ENCODE data around the gene PRXL2B.

Gene PRXL2B

GRCh38 chr1:2582391-2582790, 4.2 kb upstream of the PRXL2B start:
- Histone ChIP-seq H2BK12ac (ENCODE audit: low read length in 2 of 2) (no peak overlapping the region), H2BK5ac (ENCODE audit: low read depth, low read length, poor library complexity, severe bottlenecking) (no peak overlapping the region), H3K4me1 (ENCODE audit: control insufficient read depth, insufficient read depth, low read depth, low read length) (peaks cover 16% of the 10 kb centered on the region), H3K14ac (ENCODE audit: low read length in 2 of 2) (no peak overlapping the region), H4K91ac (ENCODE audit: low read length) (no peak overlapping the region), H3K4me2 (ENCODE audit: low read length, poor library complexity, severe bottlenecking) (no peak overlapping the region), H3K23ac (ENCODE audit: low read length in 2 of 2) (no peak overlapping the region), H3K79me1 (replicated peaks; ENCODE audit: low read length, poor library complexity, severe bottlenecking) (peaks cover 6% of the 10 kb centered on the region), H3K18ac (ENCODE audit: low read depth in 1 of 2, low read length in 2 of 2) (no peak overlapping the region), H4K8ac (ENCODE audit: low read length) (peak overlapping the region; percentile 14), H3K36me3 (ENCODE audit: control insufficient read depth in 1 of 2, insufficient read depth in 2 of 2, low read depth in 1 of 2, low read length in 2 of 2) (no peaks in the 10 kb centered on the region), H3K4ac (ENCODE audit: low read depth in 1 of 2, low read length in 2 of 2) (no peak overlapping the region), H3K4me3 (ENCODE audit: insufficient read depth in 1 of 2, low read depth in 1 of 2, low read length in 2 of 2) (no peak overlapping the region), H3K9ac (ENCODE audit: low read length) (no peak overlapping the region), H2AFZ (ENCODE audit: low read depth, low read length) (no peak overlapping the region), H2BK120ac (ENCODE audit: low read depth, low read length) (no peak overlapping the region), H3K9me3 (ENCODE audit: control insufficient read depth, low read length) (no peaks in the 10 kb centered on the region), H2BK15ac (ENCODE audit: low read depth, poor library complexity, severe bottlenecking) (no peak overlapping the region), H2AK5ac (ENCODE audit: low read length, severe bottlenecking) (no peak overlapping the region), H3K27ac (ENCODE audit: low read length, poor library complexity, severe bottlenecking) (no peak overlapping the region), H3K27me3 (ENCODE audit: control insufficient read depth in 1 of 2, insufficient read depth in 1 of 2, low read length in 2 of 2) (peaks cover 0 to 2% of the 10 kb centered on the region in 2 experiments)
- 85% methylated on average over 7 of the region's 7 CpGs for WGBS
- DNase-seq: no peak

- Histone ChIP-seq H2BK12ac (ENCODE audit: low read length in 2 of 2) (no peak overlapping the region), H2BK15ac (ENCODE audit: low read depth, poor library complexity, severe bottlenecking) (no peak overlapping the region), H2BK5ac (ENCODE audit: low read depth, low read length, poor library complexity, severe bottlenecking) (no peak overlapping the region), H3K4me3 (ENCODE audit: insufficient read depth in 1 of 2, low read depth in 1 of 2, low read length in 2 of 2) (no peak overlapping the region), H2AFZ (ENCODE audit: low read depth, low read length) (no peak overlapping the region), H3K27me3 (ENCODE audit: control insufficient read depth in 1 of 2, insufficient read depth in 1 of 2, low read length in 2 of 2) (peaks cover 0 to 2% of the 10 kb centered on the region in 2 experiments), H3K9me3 (ENCODE audit: control insufficient read depth, low read length) (no peaks in the 10 kb centered on the region), H3K27ac (ENCODE audit: low read length, poor library complexity, severe bottlenecking) (no peak overlapping the region), H2BK120ac (ENCODE audit: low read depth, low read length) (no peak overlapping the region), H3K36me3 (ENCODE audit: control insufficient read depth in 1 of 2, insufficient read depth in 2 of 2, low read depth in 1 of 2, low read length in 2 of 2) (peaks cover 0 to 2% of the 10 kb centered on the region in 2 experiments), H4K8ac (ENCODE audit: low read length) (no peak overlapping the region), H3K79me1 (replicated peaks; ENCODE audit: low read length, poor library complexity, severe bottlenecking) (peaks cover 11% of the 10 kb centered on the region), H3K14ac (ENCODE audit: low read length in 2 of 2) (no peak overlapping the region), H3K9ac (ENCODE audit: low read length) (no peak overlapping the region), H3K18ac (ENCODE audit: low read depth in 1 of 2, low read length in 2 of 2) (no peak overlapping the region), H3K4me2 (ENCODE audit: low read length, poor library complexity, severe bottlenecking) (no peak overlapping the region), H3K4me1 (ENCODE audit: control insufficient read depth, insufficient read depth, low read depth, low read length) (peaks cover 19% of the 10 kb centered on the region), H3K4ac (ENCODE audit: low read depth in 1 of 2, low read length in 2 of 2) (no peak overlapping the region), H3K23ac (ENCODE audit: low read length in 2 of 2) (no peak overlapping the region), H4K91ac (ENCODE audit: low read length) (no peak overlapping the region), H2AK5ac (ENCODE audit: low read length, severe bottlenecking) (no peak overlapping the region)
- DNase-seq: no peak
- 76% methylated on average over 5 of the region's 5 CpGs for WGBS
Observed at GRCh38 chr1:2583331-2583791, 3.2 kb upstream of the PRXL2B start.

GRCh38 chr1:2583871-2584351, 2.7 kb upstream of the PRXL2B start:
- Histone ChIP-seq H3K4me3 (ENCODE audit: insufficient read depth in 1 of 2, low read depth in 1 of 2, low read length in 2 of 2) (no peak overlapping the region), H3K27ac (ENCODE audit: low read length, poor library complexity, severe bottlenecking) (no peak overlapping the region), H3K14ac (ENCODE audit: low read length in 2 of 2) (no peak overlapping the region), H3K4me1 (ENCODE audit: control insufficient read depth, insufficient read depth, low read depth, low read length) (peaks cover 21% of the 10 kb centered on the region), H2BK15ac (ENCODE audit: low read depth, poor library complexity, severe bottlenecking) (no peak overlapping the region), H3K23ac (ENCODE audit: low read length in 2 of 2) (no peak overlapping the region), H3K4me2 (ENCODE audit: low read length, poor library complexity, severe bottlenecking) (no peak overlapping the region), H2AK5ac (ENCODE audit: low read length, severe bottlenecking) (no peak overlapping the region), H3K9me3 (ENCODE audit: control insufficient read depth, low read length) (no peaks in the 10 kb centered on the region), H2AFZ (ENCODE audit: low read depth, low read length) (no peak overlapping the region), H3K79me1 (replicated peaks; ENCODE audit: low read length, poor library complexity, severe bottlenecking) (peaks cover 14% of the 10 kb centered on the region), H3K18ac (ENCODE audit: low read depth in 1 of 2, low read length in 2 of 2) (no peak overlapping the region), H4K91ac (ENCODE audit: low read length) (peak overlapping the region; percentile 18), H2BK120ac (ENCODE audit: low read depth, low read length) (no peak overlapping the region), H3K4ac (ENCODE audit: low read depth in 1 of 2, low read length in 2 of 2) (no peak overlapping the region), H2BK12ac (ENCODE audit: low read length in 2 of 2) (no peak overlapping the region), H4K8ac (ENCODE audit: low read length) (no peak overlapping the region), H3K27me3 (ENCODE audit: control insufficient read depth in 1 of 2, insufficient read depth in 1 of 2, low read length in 2 of 2) (peaks cover 0 to 2% of the 10 kb centered on the region in 2 experiments), H3K9ac (ENCODE audit: low read length) (no peak overlapping the region), H3K36me3 (ENCODE audit: control insufficient read depth in 1 of 2, insufficient read depth in 2 of 2, low read depth in 1 of 2, low read length in 2 of 2) (peaks cover 0 to 8% of the 10 kb centered on the region in 2 experiments), H2BK5ac (ENCODE audit: low read depth, low read length, poor library complexity, severe bottlenecking) (no peak overlapping the region)
- WGBS: 88% methylated on average over 14 of the region's 14 CpGs
- DNase-seq: no peak

DNA sequence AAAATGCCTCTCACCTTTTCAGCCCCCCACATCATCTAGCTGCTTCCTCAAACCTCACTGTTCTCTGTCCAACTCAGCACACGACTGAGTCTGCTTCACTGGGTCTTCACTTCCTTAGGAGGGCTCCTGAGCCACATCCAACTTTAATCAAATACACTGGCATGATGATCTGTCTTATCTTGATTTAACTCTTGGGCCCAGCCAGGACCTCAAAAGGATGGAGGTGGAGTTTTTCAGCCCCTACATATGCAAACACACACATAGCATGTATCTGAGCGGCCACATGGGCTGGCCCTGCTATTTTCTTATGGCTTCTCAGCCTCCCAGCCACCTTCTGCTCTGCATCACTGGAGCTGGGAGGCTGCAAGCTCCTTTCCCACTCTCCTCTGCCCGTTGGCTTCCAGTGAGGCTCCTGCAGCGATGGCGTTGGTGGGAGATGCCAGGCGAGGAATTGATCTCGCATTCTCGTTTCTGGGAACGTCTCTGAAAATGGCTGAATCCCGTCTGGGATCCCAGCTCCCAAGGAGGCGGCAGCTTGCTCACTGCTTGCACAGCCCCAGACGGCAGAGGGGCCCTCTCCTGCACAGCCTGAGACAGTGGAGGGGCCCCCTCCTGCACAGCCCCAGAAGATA, 1.8 kb upstream of the PRXL2B start:
- Histone ChIP-seq H2AK5ac (ENCODE audit: low read length, severe bottlenecking) (no peak overlapping the region), H3K18ac (ENCODE audit: low read depth in 1 of 2, low read length in 2 of 2) (no peak overlapping the region), H3K4me3 (ENCODE audit: insufficient read depth in 1 of 2, low read depth in 1 of 2, low read length in 2 of 2) (peak overlapping the region in 1 of 2 experiments; percentile 93), H2BK5ac (ENCODE audit: low read depth, low read length, poor library complexity, severe bottlenecking) (no peak overlapping the region), H3K4me2 (ENCODE audit: low read length, poor library complexity, severe bottlenecking) (peak overlapping the region; percentile 94), H3K9ac (ENCODE audit: low read length) (peak overlapping the region; percentile 90), H3K27ac (ENCODE audit: low read length, poor library complexity, severe bottlenecking) (no peak overlapping the region), H2AFZ (ENCODE audit: low read depth, low read length) (no peak overlapping the region), H2BK120ac (ENCODE audit: low read depth, low read length) (peak overlapping the region; percentile 27), H4K91ac (ENCODE audit: low read length) (no peak overlapping the region), H3K23ac (ENCODE audit: low read length in 2 of 2) (no peak overlapping the region), H3K4ac (ENCODE audit: low read depth in 1 of 2, low read length in 2 of 2) (no peak overlapping the region), H3K9me3 (ENCODE audit: control insufficient read depth, low read length) (no peaks in the 10 kb centered on the region), H3K27me3 (ENCODE audit: control insufficient read depth in 1 of 2, insufficient read depth in 1 of 2, low read length in 2 of 2) (peaks cover 0 to 2% of the 10 kb centered on the region in 2 experiments), H2BK12ac (ENCODE audit: low read length in 2 of 2) (no peak overlapping the region), H2BK15ac (ENCODE audit: low read depth, poor library complexity, severe bottlenecking) (peak overlapping the region; percentile 1), H3K4me1 (ENCODE audit: control insufficient read depth, insufficient read depth, low read depth, low read length) (peaks cover 21% of the 10 kb centered on the region), H4K8ac (ENCODE audit: low read length) (peak overlapping the region; percentile 96), H3K14ac (ENCODE audit: low read length in 2 of 2) (no peak overlapping the region), H3K79me1 (replicated peaks; ENCODE audit: low read length, poor library complexity, severe bottlenecking) (peaks cover 16% of the 10 kb centered on the region), H3K36me3 (ENCODE audit: control insufficient read depth in 1 of 2, insufficient read depth in 2 of 2, low read depth in 1 of 2, low read length in 2 of 2) (peaks cover 3 to 16% of the 10 kb centered on the region in 2 experiments)
- WGBS: 74% methylated on average over 12 of the region's 12 CpGs
- no peak for DNase-seq

Measured in mesenchymal stem cell (in vitro differentiated cells and primary cell).